HCT116 (cell line): Measurements from ENCODE around the gene GKN1. TPM values are rescaled to one million over a fixed set of nuclear protein-coding genes. Genes with fewer than 3 reads are reported as not detected.

Experiments used
- ATAC-seq: fragments of 200-7000 bp; cut with Tn5 transposase; 2 replicates; pipeline ENCODE4 v1.9.1; 2020; ENCODE audit warnings: mild to moderate bottlenecking, moderate library complexity
- BruUV-seq: library from RNA; stranded (reverse); fragments of 400-500 nt; replicated peaks from 2 replicates; lab custom pipeline; 2021; lab: Mats Ljungman, UMichigan
- CTCF ChIA-PET: fragments of 300-600 bp; sonication (Branson Sonifier 250); formaldehyde crosslinking; loops from one replicate; lab custom pipeline; 2021; ENCODE audit warnings: antibody characterized with exemption; lab: Charles Lee
- POLR2A ChIA-PET: fragments of 300-600, 350-600 bp; sonication (Branson Sonifier 250); formaldehyde crosslinking; loops from one replicate; lab custom pipeline; 2021; ENCODE audit warnings: antibody characterized with exemption; lab: Charles Lee
- RAD21 ChIA-PET, 2 experiments: fragments of 300-600 bp; sonication (Branson Sonifier 250); formaldehyde crosslinking; loops; one replicate each; lab custom pipeline; 2023; ENCODE audit warnings: low total read pairs in 2 of 2; ENCODE audit not compliant: uncharacterized antibody in 2 of 2, unreplicated experiment in 2 of 2, low non-redundant PET in 1 of 2; lab: Charles Lee
- DNase-seq: peaks from one replicate; pipeline ENCODE4 v3.0.0-alpha.2; 2010; ENCODE audit warnings: low read depth, low spot score
- H2AFZ ChIP-seq: fragments of 200-600 bp; shearing (Covaris generic), sonication (generic); 2 replicates; pipeline ENCODE4 v1.6.1; 2017; ENCODE audit warnings: low read depth, mixed run types, mixed read lengths, antibody characterized with exemption, low read length; ENCODE audit not compliant: poor library complexity, severe bottlenecking
- H3K27ac ChIP-seq: 2 replicates; pipeline ENCODE4 v1.5.1; 2012; ENCODE audit warnings: low read depth, low read length
- H3K27me3 ChIP-seq: fragments of 200-600 bp; sonication (generic); 2 replicates; pipeline ENCODE4 v1.6.1; 2016; ENCODE audit warnings: mixed run types, low read length, mixed read lengths; ENCODE audit not compliant: insufficient read depth
- H3K36me3 ChIP-seq, 2 experiments: fragments of 200-500 bp in 1 of 2; fragments of 200-600 bp in 1 of 2; sonication (Bioruptor generic) in 1 of 2; sonication (generic) in 1 of 2; 2 replicates each; pipeline versions ENCODE4 v1.5.1 to v1.6.1; 2014 to 2016; ENCODE audit warnings: low read length in 2 of 2, inconsistent platforms in 1 of 2, mixed read lengths in 1 of 2, mixed run types in 1 of 2; ENCODE audit not compliant: insufficient read depth in 2 of 2, control insufficient read depth in 1 of 2
- H3K4me1 ChIP-seq, 2 experiments: fragments of 200-600 bp in 1 of 2; sonication (generic) in 1 of 2; 2 replicates each; pipeline versions ENCODE4 v1.5.1 to v1.6.1; 2012 to 2017; ENCODE audit warnings: low read length in 2 of 2, inconsistent platforms in 1 of 2, mild to moderate bottlenecking in 1 of 2, mixed read lengths in 1 of 2, mixed run types in 1 of 2, moderate library complexity in 1 of 2; ENCODE audit not compliant: insufficient read depth in 2 of 2, control insufficient read depth in 1 of 2
- H3K4me2 ChIP-seq: fragments of 200-600 bp; sonication (generic); 2 replicates; pipeline ENCODE4 v1.6.1; 2017; ENCODE audit warnings: mixed run types, low read length, mixed read lengths
- H3K4me3 ChIP-seq, 2 experiments: fragments of 200-600 bp in 1 of 2; sonication (generic) in 1 of 2; replicated peaks in 1 of 2; 2 replicates each; pipeline ENCODE4 v1.5.1; 2011 to 2016; ENCODE audit warnings: low read length in 2 of 2, control low read depth in 1 of 2, low read depth in 1 of 2, mild to moderate bottlenecking in 1 of 2, mixed read lengths in 1 of 2, mixed run types in 1 of 2
- H3K79me2 ChIP-seq: fragments of 200-600 bp; sonication (generic); 2 replicates; pipeline ENCODE4 v1.6.1; 2017; ENCODE audit warnings: mild to moderate bottlenecking, mixed run types, low read length, moderate library complexity, mixed read lengths; ENCODE audit not compliant: insufficient read depth
- H3K9ac ChIP-seq: fragments of 200-600 bp; sonication (generic); 2 replicates; pipeline ENCODE4 v1.6.1; 2016; ENCODE audit warnings: low read length, mixed read lengths
- H3K9me2 ChIP-seq: fragments of 200-600 bp; sonication (generic), shearing (Covaris generic); 2 replicates; pipeline ENCODE4 v1.6.1; 2017; ENCODE audit warnings: mixed run types, mild to moderate bottlenecking, moderate library complexity; ENCODE audit not compliant: insufficient read depth
- H3K9me3 ChIP-seq, 2 experiments: fragments of 200-500 bp in 1 of 2; fragments of 200-600 bp in 1 of 2; sonication (Bioruptor generic) in 1 of 2; sonication (generic) in 1 of 2; 2 replicates each; pipeline ENCODE4 v1.6.1; 2014 to 2017; ENCODE audit warnings: low read length in 2 of 2, mixed read lengths in 2 of 2, inconsistent platforms in 1 of 2, low read depth in 1 of 2, mild to moderate bottlenecking in 1 of 2, mixed run types in 1 of 2, moderate library complexity in 1 of 2; ENCODE audit not compliant: control insufficient read depth in 1 of 2, insufficient read depth in 1 of 2
- H4K20me1 ChIP-seq: fragments of 200-600 bp; sonication (generic), shearing (Covaris generic); 2 replicates; pipeline ENCODE4 v1.6.1; 2017; ENCODE audit warnings: mixed run types, mild to moderate bottlenecking, moderate library complexity; ENCODE audit not compliant: insufficient read depth
- EZH2 ChIP-seq: fragments of 200-600 bp; sonication (generic); IDR thresholded peaks from 2 replicates; pipeline ENCODE4 v1.6.1; 2017; ENCODE audit warnings: antibody characterized with exemption, mixed run types
- FOSL1 ChIP-seq: IDR thresholded peaks from 2 replicates; pipeline ENCODE4 v1.6.1; 2012; ENCODE audit warnings: low read depth
- POLR2A ChIP-seq: IDR thresholded peaks from 2 replicates; pipeline ENCODE4 v1.7.0; 2011; ENCODE audit warnings: borderline replicate concordance; ENCODE audit not compliant: insufficient read depth, insufficient read length; ENCODE audit errors: extremely low read depth
- ZFX ChIP-seq: fragments of 450-650 bp; IDR thresholded peaks from 2 replicates; pipeline ENCODE4 v1.6.1; 2017
- intact Hi-C: fragments of 100-400 bp; cut with micrococcal nuclease; formaldehyde crosslinking; loops from 2 replicates; pipeline ENCODE4 v1.10.0; 2022
- total RNA-seq: library from RNA; stranded (reverse); gene quantifications from one replicate; pipeline ENCODE4 v1.2.1, GENCODE V29; 2021; ENCODE audit not compliant: unreplicated experiment
- TF ChIP-seq, protein P1 (sequence below): IDR thresholded peaks from 2 replicates; pipeline ENCODE4 v1.6.1; 2012
- TF ChIP-seq, protein P2 (sequence below): IDR thresholded peaks from 2 replicates; pipeline ENCODE4 v1.6.1; 2012; ENCODE audit warnings: low read depth
- TF ChIP-seq, protein P3 (sequence below), 3 experiments: fragments of 200-600 bp in 1 of 3; sonication (generic) in 1 of 3; IDR thresholded peaks in 2 of 3; conservative IDR thresholded peaks in 1 of 3; 2 replicates each; pipeline ENCODE4 v1.5.1; 2012 to 2017; ENCODE audit warnings: low read depth in 2 of 3, low read length in 2 of 3, antibody characterized with exemption in 1 of 3, borderline replicate concordance in 1 of 3, control low read depth in 1 of 3, mild to moderate bottlenecking in 1 of 3, mixed read lengths in 1 of 3, mixed run types in 1 of 3, moderate library complexity in 1 of 3; ENCODE audit not compliant: insufficient read depth in 1 of 3
- TF ChIP-seq, protein P4 (sequence below): IDR thresholded peaks from 2 replicates; pipeline ENCODE4 v1.6.1; 2012

The GKN1 gene
- total RNA-seq, 1 experiment from 2014 or later = not detected

DNA sequence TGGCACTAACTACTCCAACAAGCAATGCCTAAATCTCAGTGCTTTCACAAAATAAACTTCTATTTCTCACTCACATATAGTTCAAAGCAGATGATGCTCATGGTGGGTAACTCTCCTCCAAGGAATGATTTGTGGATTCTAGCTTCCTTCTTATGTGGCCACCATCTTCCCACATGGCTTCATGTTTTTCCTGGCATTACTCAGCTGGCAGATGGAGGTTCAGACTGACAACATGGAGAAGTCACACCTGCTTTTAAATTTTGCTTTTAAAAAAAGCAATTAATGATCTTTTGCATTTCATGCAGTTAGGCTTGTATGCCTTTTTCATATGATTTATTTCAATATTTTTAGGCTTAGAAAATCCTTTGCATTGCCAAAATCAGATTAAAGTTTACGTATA, 15.4 kb upstream of the GKN1 start:
- ChIA-PET RAD21 (no interaction called here), CTCF (interaction anchor here (2.1 kb wide), 1 partner anchor 16 kb away, joined by 12 read pairs; no protein-coding TSS in a partner anchor), POLR2A (no interaction called here)
- Histone ChIP-seq H3K4me1 (no peaks in the 10 kb centered on the region), H3K4me3 (no peak overlapping the region), H3K36me3 (no peaks in the 10 kb centered on the region), H3K9me2 (no peaks in the 10 kb centered on the region), H3K27me3 (no peaks in the 10 kb centered on the region), H2AFZ (no peak overlapping the region), H3K4me2 (no peak overlapping the region), H3K9ac (no peak overlapping the region), H3K9me3 (no peaks in the 10 kb centered on the region), H3K79me2 (no peaks in the 10 kb centered on the region), H4K20me1 (no peaks in the 10 kb centered on the region), H3K27ac (no peak overlapping the region)
- no peak for DNase-seq
- intact Hi-C loops = no loop called here
- no peak for ATAC-seq
- TF ChIP-seq POLR2A = no peak
- no peak for TF ChIP-seq ZFX
- no peak for TF ChIP-seq EZH2
- TF ChIP-seq, protein P1, sequence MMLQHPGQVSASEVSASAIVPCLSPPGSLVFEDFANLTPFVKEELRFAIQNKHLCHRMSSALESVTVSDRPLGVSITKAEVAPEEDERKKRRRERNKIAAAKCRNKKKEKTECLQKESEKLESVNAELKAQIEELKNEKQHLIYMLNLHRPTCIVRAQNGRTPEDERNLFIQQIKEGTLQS = no peak
- TF ChIP-seq, protein P2, sequence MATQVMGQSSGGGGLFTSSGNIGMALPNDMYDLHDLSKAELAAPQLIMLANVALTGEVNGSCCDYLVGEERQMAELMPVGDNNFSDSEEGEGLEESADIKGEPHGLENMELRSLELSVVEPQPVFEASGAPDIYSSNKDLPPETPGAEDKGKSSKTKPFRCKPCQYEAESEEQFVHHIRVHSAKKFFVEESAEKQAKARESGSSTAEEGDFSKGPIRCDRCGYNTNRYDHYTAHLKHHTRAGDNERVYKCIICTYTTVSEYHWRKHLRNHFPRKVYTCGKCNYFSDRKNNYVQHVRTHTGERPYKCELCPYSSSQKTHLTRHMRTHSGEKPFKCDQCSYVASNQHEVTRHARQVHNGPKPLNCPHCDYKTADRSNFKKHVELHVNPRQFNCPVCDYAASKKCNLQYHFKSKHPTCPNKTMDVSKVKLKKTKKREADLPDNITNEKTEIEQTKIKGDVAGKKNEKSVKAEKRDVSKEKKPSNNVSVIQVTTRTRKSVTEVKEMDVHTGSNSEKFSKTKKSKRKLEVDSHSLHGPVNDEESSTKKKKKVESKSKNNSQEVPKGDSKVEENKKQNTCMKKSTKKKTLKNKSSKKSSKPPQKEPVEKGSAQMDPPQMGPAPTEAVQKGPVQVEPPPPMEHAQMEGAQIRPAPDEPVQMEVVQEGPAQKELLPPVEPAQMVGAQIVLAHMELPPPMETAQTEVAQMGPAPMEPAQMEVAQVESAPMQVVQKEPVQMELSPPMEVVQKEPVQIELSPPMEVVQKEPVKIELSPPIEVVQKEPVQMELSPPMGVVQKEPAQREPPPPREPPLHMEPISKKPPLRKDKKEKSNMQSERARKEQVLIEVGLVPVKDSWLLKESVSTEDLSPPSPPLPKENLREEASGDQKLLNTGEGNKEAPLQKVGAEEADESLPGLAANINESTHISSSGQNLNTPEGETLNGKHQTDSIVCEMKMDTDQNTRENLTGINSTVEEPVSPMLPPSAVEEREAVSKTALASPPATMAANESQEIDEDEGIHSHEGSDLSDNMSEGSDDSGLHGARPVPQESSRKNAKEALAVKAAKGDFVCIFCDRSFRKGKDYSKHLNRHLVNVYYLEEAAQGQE = no peak
- TF ChIP-seq, protein P3, sequence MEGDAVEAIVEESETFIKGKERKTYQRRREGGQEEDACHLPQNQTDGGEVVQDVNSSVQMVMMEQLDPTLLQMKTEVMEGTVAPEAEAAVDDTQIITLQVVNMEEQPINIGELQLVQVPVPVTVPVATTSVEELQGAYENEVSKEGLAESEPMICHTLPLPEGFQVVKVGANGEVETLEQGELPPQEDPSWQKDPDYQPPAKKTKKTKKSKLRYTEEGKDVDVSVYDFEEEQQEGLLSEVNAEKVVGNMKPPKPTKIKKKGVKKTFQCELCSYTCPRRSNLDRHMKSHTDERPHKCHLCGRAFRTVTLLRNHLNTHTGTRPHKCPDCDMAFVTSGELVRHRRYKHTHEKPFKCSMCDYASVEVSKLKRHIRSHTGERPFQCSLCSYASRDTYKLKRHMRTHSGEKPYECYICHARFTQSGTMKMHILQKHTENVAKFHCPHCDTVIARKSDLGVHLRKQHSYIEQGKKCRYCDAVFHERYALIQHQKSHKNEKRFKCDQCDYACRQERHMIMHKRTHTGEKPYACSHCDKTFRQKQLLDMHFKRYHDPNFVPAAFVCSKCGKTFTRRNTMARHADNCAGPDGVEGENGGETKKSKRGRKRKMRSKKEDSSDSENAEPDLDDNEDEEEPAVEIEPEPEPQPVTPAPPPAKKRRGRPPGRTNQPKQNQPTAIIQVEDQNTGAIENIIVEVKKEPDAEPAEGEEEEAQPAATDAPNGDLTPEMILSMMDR (IDR thresholded peaks at IDR 0.05 in 2 of 3, conservative IDR thresholded peaks at IDR 0.05 in 1 of 3; ENCODE audit: borderline replicate concordance in 1 of 3, insufficient read depth in 1 of 3, low read depth in 2 of 3, low read length in 2 of 3) = no peak
- TF ChIP-seq FOSL1 = no peak
- TF ChIP-seq, protein P4, sequence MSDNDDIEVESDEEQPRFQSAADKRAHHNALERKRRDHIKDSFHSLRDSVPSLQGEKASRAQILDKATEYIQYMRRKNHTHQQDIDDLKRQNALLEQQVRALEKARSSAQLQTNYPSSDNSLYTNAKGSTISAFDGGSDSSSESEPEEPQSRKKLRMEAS = no peak
- no TSS peak for BruUV-seq
